Common myeloid progenitor, CD34-positive (primary cell): ENCODE results near the gene MAN2B2.
A peak's percentile ranks its signal among the peaks of the same experiment; 100 is the strongest.
"Not testable (repeated sequence)": the region's sequence is repeated elsewhere in the genome, so short reads cannot be mapped to it uniquely, and the experiment has no call there.

Experiments used
- CTCF ChIA-PET: fragments of 350-600 bp; sonication (Branson Sonifier 250); formaldehyde crosslinking; loops from one replicate; lab custom pipeline; 2021; ENCODE audit warnings: antibody characterized with exemption; lab: Charles Lee
- POLR2A ChIA-PET: fragments of 350-600 bp; sonication (Branson Sonifier 250); formaldehyde crosslinking; loops from one replicate; lab custom pipeline; 2021; ENCODE audit warnings: antibody characterized with exemption; lab: Charles Lee
- DNase-seq, 3 donors: peaks; one replicate each; pipeline versions ENCODE4 v3.0.0 to v3.0.0-alpha.2; 2013
- H3K27ac ChIP-seq, 2 experiments: 1 replicate in 1 of 2; 2 replicates in 1 of 2; pipeline ENCODE4 v1.7.0; 2013; ENCODE audit warnings: inconsistent platforms in 2 of 2, low read length in 2 of 2, mild to moderate bottlenecking in 2 of 2, low read depth in 1 of 2, moderate library complexity in 1 of 2; ENCODE audit not compliant: severe bottlenecking in 2 of 2, insufficient read depth in 1 of 2, poor library complexity in 1 of 2
- H3K27me3 ChIP-seq, 5 experiments: replicated peaks in 2 of 5; 1 replicate in 3 of 5; 2 replicates in 2 of 5; pipeline versions ENCODE4 v1.6.1 to v1.7.0; 2013; ENCODE audit warnings: low read length in 4 of 5, mild to moderate bottlenecking in 2 of 5, moderate library complexity in 2 of 5, inconsistent platforms in 1 of 5; ENCODE audit not compliant: insufficient read depth in 5 of 5, control insufficient read depth in 4 of 5
- H3K36me3 ChIP-seq, 4 experiments: 1 replicate in 2 of 4; 2 replicates in 2 of 4; pipeline versions ENCODE4 v1.6.1 to v1.7.0; 2013; ENCODE audit warnings: low read length in 3 of 4, control low read depth in 1 of 4, mild to moderate bottlenecking in 1 of 4; ENCODE audit not compliant: control insufficient read depth in 4 of 4, insufficient read depth in 4 of 4
- H3K4me1 ChIP-seq, 4 experiments: 1 replicate in 3 of 4; 2 replicates in 1 of 4; pipeline versions ENCODE4 v1.6.1 to v1.7.1; 2013; ENCODE audit warnings: low read length in 3 of 4, mild to moderate bottlenecking in 3 of 4, control low read depth in 1 of 4, inconsistent platforms in 1 of 4, moderate library complexity in 1 of 4; ENCODE audit not compliant: control insufficient read depth in 4 of 4, insufficient read depth in 4 of 4; ENCODE audit errors: control extremely low read depth in 1 of 4
- H3K4me3 ChIP-seq, 7 experiments: 1 replicate in 4 of 7; 2 replicates in 3 of 7; pipeline versions ENCODE4 v1.5.1 to v1.7.0; 2013; ENCODE audit warnings: mild to moderate bottlenecking in 7 of 7, low read length in 6 of 7, moderate library complexity in 6 of 7, inconsistent platforms in 2 of 7, low read depth in 2 of 7, control low read depth in 1 of 7; ENCODE audit not compliant: insufficient read depth in 4 of 7, control insufficient read depth in 1 of 7; ENCODE audit errors: extremely low read depth in 1 of 7
- H3K9me3 ChIP-seq, 5 experiments: 1 replicate in 4 of 5; 2 replicates in 1 of 5; pipeline versions ENCODE4 v1.6.1 to v1.7.1; 2013; ENCODE audit warnings: low read length in 4 of 5, mild to moderate bottlenecking in 2 of 5, inconsistent platforms in 1 of 5, low read depth in 1 of 5, moderate library complexity in 1 of 5; ENCODE audit not compliant: control insufficient read depth in 4 of 5, insufficient read depth in 2 of 5; ENCODE audit errors: control extremely low read depth in 1 of 5
- WGBS: methylation state at CpG from one replicate; pipeline ENCODE4 v1.1.5; 2013; ENCODE audit not compliant: insufficient coverage; 5-methylcytosine and 5-hydroxymethylcytosine counted together

Gene MAN2B2

DNA sequence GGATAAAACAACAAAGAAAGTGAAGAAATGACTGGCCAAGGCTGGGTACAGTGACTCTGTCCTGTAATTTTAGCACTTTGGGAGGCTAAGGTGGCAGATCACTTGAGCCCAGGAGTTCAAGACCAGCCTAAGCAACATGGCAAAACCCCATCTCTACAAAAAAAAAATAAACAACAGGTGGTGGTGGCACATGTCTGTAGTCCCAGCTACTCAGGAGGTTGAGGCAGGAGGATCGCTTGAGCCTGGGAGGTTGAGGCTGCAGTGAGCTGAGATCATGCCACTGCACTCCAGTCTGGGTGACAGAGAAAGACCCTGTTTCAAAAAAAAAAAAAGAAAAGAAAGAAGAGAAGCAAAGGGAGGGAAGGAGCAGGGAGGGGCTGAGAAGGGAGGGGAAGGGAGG is 53.5 kb downstream of the MAN2B2 start:
- H3K4me3 ChIP-seq, H3K9me3 ChIP-seq, POLR2A ChIA-PET, H3K4me1 ChIP-seq, H3K27me3 ChIP-seq, H3K36me3 ChIP-seq, H3K27ac ChIP-seq, DNase-seq: not testable (repeated sequence)
- CTCF ChIA-PET, result interaction anchor here (1.3 kb wide), 1 partner anchor 346 kb away, joined by 3 read pairs; no protein-coding TSS in a partner anchor
- WGBS, result 100% methylated on average over 1 of the region's 1 CpG

- POLR2A ChIA-PET, result no interaction called here
- peaks cover 4 to 16% (median 7%) of the 10 kb centered on the region in 4 experiments for H3K4me1 ChIP-seq
- DNase-seq, result no peak
- 91% methylated on average over 4 of the region's 4 CpGs for WGBS
- CTCF ChIA-PET, result interaction anchor here (1.5 kb wide), 1 partner anchor 58 kb away, joined by 4 read pairs; no protein-coding TSS in a partner anchor
- no peaks in the 10 kb centered on the region for H3K36me3 ChIP-seq
- H3K27me3 ChIP-seq, result no peaks in the 10 kb centered on the region
- H3K9me3 ChIP-seq, result no peaks in the 10 kb centered on the region
- no peak overlapping the region for H3K4me3 ChIP-seq
- H3K27ac ChIP-seq, result no peak overlapping the region
These were observed 57.1 kb downstream of the MAN2B2 start for GRCh38 chr4:6632125-6632524.

DNA sequence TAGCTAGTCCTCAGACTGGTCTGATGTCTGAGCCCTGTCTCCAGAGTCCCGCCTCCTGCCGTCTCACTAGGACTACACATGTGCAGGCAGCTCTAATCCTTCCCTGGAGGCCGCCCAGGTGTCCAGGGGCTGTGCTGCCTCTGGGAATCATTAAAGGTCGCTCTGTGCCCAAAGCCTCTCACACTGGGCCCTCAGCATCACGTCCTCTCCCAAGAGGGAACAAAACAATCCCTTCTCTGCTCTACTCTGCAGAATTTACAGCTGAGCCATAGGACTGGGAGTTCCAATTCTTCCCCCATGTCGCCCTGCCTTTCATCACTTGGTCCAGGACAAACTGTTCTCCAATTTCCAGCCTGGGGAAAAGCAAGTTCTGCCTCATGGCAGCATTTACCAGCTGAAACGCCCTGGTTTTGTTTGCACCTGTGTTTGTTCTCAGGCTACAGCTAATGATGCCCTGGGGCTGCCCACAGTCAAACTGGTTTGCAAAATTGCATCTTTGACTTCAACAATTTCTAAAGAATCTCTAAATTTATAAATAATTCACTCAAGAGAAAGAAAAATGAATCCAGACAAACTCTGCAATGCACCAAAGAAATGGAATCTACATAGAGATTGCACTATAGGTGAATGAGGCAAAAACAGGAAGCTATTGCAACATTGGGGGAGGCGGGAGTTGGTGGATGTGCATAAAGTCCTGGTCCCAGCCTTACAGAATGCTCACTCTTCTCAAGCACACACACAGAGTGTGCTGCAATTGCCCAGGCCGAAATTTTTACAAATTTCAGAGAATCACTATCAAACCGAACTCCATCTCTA is 58.3 kb downstream of the MAN2B2 start:
- ChIA-PET CTCF (interaction anchor here (0.6 kb wide), 1 partner anchor 90 kb away, joined by 3 read pairs; no protein-coding TSS in a partner anchor), POLR2A (no interaction called here)
- no peaks in the 10 kb centered on the region for H3K36me3 ChIP-seq
- 100% methylated on average over 7 of the region's 10 CpGs for WGBS
- H3K4me3 ChIP-seq, result no peak overlapping the region
- H3K27ac ChIP-seq, result no peak overlapping the region
- DNase-seq, result peak; percentile 40 to 76 (median 74)
- no peaks in the 10 kb centered on the region for H3K9me3 ChIP-seq
- H3K27me3 ChIP-seq, result no peaks in the 10 kb centered on the region
- H3K4me1 ChIP-seq, result peaks cover 4 to 16% (median 7%) of the 10 kb centered on the region in 4 experiments

DNA sequence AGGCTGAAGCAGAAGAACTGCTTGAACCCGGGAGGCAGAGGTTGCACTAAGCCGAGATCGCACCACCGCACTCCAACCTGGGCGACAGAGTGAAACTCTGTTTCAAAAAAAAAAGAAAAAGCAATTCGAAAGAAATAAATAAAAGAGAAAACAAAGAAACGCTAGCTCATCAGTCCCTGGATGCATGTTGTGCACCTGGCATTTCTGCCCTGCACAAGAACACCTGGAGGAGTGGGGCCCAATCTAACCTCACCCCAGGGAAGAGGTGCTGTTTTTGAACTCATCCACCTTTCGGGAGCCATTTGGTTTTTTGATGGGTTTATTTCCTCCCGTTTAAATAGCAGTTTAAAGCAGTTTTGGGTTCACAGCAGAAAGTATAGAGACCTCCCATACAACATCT is 59.8 kb downstream of the MAN2B2 start:
- Histone ChIP-seq H3K9me3 (no peaks in the 10 kb centered on the region), H3K4me1 (peaks cover 4 to 16% (median 7%) of the 10 kb centered on the region in 4 experiments), H3K36me3 (no peaks in the 10 kb centered on the region), H3K4me3 (no peak overlapping the region), H3K27ac (no peak overlapping the region), H3K27me3 (no peaks in the 10 kb centered on the region)
- no peak for DNase-seq
- ChIA-PET POLR2A (no interaction called here), CTCF (no interaction called here)
- WGBS, result 94% methylated on average over 7 of the region's 9 CpGs

DNA sequence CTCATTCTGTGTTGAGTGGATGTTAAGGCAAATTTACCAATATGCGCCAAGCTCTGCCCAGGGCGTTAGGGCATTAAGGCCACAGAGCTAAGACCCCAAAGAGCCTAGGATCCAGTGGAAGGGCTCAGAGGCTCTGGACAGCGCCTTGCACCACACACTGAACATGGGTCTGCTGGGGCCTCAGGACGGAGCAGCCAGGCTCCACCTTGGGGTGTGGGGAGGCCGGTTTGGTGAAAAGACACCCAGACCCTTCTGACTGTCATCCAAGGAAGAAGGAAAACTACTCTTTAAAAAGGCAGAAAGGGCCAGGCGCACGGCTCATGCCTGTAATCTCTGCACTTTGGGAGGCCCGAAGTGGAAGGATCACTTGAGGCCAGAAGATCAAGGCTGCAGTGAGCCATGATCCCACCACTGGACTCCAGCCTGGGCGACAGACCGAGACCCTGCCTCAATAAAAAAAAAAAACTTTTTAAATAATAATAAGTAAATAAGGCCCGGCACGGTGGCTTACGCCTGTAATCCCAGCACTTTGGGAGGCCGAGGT is 64.2 kb downstream of the MAN2B2 start:
- no peak overlapping the region for H3K27ac ChIP-seq
- POLR2A ChIA-PET, result no interaction called here
- no peak overlapping the region for H3K4me3 ChIP-seq
- 95% methylated on average over 7 of the region's 14 CpGs for WGBS
- DNase-seq, result no peak
- CTCF ChIA-PET, result no interaction called here
- H3K9me3 ChIP-seq, result no peaks in the 10 kb centered on the region
- H3K4me1 ChIP-seq, result peaks cover 12 to 30% (median 19%) of the 10 kb centered on the region in 4 experiments
- H3K27me3 ChIP-seq, result no peaks in the 10 kb centered on the region
- H3K36me3 ChIP-seq, result peaks cover 7 to 21% (median 15%) of the 10 kb centered on the region in 4 experiments

DNA sequence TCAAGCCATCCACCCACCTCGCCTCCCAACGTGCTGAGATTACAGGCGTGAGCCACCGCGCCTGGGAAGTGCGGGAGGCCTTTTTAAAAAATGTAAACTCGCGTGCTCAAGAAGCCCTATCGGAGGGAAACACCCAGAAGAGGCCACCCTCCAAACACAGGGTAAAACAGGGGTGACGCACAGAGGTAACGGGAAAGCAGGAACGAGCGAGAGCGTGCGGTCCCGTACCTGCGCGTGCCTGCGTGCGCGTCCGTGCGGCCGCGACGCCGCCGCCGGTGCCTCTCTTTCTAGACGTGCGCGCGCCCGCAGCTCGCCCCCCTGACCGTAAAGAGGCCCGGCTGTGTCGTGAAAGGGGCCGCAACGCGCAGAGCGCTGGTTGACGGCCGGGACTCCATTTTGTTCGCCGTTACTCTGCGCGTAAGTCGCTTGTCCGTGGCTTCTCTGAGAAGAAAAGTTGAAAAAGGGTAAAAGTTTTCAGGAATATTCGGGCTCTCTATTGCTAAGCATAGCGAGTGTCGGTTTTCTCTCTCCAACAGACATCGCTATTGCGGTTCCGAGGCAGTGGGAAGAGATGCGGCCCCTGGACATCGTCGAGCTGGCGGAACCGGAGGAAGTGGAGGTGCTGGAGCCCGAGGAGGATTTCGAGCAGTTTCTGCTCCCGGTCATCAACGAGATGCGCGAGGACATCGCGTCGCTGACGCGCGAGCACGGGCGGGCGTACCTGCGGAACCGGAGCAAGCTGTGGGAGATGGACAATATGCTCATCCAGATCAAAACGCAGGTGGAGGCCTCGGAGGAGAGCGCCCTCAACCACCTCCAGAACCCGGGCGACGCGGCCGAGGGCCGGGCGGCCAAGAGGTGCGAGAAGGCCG is 65.5 kb downstream of the MAN2B2 start, which contains the start of gene MRFAP1:
Gene MRFAP1, plus strand, starts transcription at position 394 of the 872 bp plus-strand sequence. Its CDS starts 178 bp downstream, at position 572.
- Histone ChIP-seq H3K4me1 (peaks cover 12 to 30% (median 18%) of the 10 kb centered on the region in 4 experiments), H3K4me3 (peak within 1 kb of the TSS; percentile 84 to 98 (median 93)), H3K27me3 (no peaks in the 10 kb centered on the region), H3K9me3 (no peaks in the 10 kb centered on the region), H3K36me3 (peaks cover 7 to 21% (median 15%) of the 10 kb centered on the region in 4 experiments), H3K27ac (peak within 1 kb of the TSS; percentile 93 to 98)
- ChIA-PET POLR2A (interaction anchor here (0.6 to 1.3 kb wide), 7 partner anchors 26 to 269 kb away, joined by 3 to 7 read pairs (median 4); partner anchors contain the start of genes MRFAP1L1 and TBC1D14), CTCF (interaction anchor here (0.6 to 2.0 kb wide), 4 partner anchors 34 to 1072 kb away, joined by 3 to 4 read pairs (median 4); partner anchors contain the start of gene BLOC1S4)
- DNase-seq, result peak; percentile 96 to 99 (median 98)
- 0% methylated on average over 80 of the region's 90 CpGs for WGBS
